ENCODE measurements around the gene OR2H2.

Gene OR2H2

DNA sequence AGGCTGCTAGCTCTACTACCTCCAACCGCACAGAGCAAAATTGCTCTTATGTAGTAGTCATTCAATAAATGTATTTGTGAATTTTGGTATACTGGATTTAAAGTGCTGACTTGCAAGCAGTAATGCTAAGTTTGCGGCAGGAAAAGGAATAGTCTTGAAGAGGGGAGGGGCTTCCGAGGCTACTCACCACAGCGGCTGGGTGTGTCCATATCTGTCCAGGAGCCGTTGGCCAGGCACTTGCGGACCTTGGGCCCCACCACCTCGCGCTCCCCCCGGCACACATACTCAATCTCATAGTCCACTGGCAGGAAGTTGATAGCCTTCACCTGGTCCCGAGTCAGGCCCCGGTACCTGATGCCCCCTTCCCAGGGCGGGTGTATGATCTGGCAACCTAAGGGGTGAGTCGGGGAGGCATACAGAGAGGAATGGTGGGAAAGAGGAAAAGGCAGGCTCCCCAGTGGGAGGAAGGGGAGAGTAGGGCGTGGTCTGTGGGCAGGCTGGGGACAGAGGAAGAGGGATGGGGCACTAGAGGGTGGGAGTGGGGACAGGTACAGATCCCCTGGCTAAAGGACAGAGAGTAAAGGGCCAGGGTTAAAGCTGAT lies 46.4 kb downstream of the OR2H2 start:
- no peak for DNase-seq

GRCh38 chr6:29631860-29632731 lies 47.2 kb downstream of the OR2H2 start:
- DNase-seq: no peak

- DNase-seq: peak; percentile 25 to 67
Measured at GRCh38 chr6:29632789-29633533, 48.0 kb downstream of the OR2H2 start, which contains the start of gene GABBR1. GABBR1 (minus strand) TSS chr6:29633183; CDS start chr6:29632385, 798 bp downstream.

GRCh38 chr6:29633534-29633905 lies 48.6 kb downstream of the OR2H2 start:
- no peak for DNase-seq

- no peak for DNase-seq
Measured at GRCh38 chr6:29637247-29637646, 52.3 kb downstream of the OR2H2 start.

Data from NCI-H187 (cell line).